Kidney tubule cell (primary cell): Measurements from ENCODE around the gene FAM200B.
A peak's percentile ranks its signal among the peaks of the same experiment; 100 is the strongest.
"Not testable (repeated sequence)": the region's sequence is repeated elsewhere in the genome, so short reads cannot be mapped to it uniquely, and the experiment has no call there.

Source experiments
- DNase-seq: peaks from one replicate; pipeline ENCODE4 v3.0.0-alpha.2; 2018; ENCODE audit warnings: low spot score

Gene FAM200B

DNA sequence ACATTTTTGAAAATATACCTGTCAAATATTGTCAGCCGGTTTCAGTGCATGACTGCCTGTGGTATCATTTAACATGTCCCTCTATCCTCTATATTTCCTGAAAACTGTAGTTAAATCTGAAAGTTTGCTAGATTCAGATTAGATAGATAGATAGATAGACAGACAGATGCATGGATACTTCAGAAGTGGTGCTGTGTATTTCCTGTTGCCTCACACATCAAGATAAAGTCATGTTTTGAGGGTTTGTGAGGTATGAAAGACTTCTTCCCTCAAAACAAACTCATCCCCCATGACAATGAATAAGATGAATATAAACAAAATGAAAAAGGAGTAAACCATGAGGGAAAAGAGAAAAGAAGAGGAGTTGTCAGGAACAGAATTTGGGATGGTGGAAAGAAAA lies 15.2 kb downstream of the FAM200B start:
- DNase-seq = no peak

- peak; percentile 58 for DNase-seq
Measured at GRCh38 chr4:15702941-15703403, 21.3 kb downstream of the FAM200B start, which contains the start of gene BST1. Gene BST1, plus strand, starts transcription at chr4:15703065. Its CDS starts 80 bp downstream, at chr4:15703145.

GRCh38 chr4:15703439-15703838 lies 21.8 kb downstream of the FAM200B start:
- no peak for DNase-seq

DNA sequence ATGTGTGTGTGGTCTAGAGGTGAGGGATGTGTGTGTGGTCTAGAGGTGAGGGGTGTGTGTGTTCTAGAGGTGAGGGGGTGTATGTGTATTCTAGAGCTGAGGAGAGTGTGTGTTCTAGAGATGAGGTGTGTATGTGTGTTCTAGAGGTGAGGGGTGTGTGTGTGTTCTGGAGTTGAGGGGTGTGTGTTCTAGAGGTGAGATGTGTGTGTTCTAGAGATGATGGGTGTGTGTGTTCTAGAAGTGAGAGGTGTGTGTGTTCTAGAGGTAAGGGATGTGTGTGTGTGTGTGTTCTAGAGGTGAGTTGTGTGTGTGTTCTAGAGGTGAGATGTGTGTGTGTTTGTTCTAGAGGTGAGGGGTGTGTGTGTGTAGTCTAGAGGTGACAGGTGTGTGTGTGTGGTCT lies 22.5 kb downstream of the FAM200B start:
- DNase-seq = no peak

GRCh38 chr4:15706646-15707362 lies 25.2 kb downstream of the FAM200B start:
- no peak for DNase-seq

DNA sequence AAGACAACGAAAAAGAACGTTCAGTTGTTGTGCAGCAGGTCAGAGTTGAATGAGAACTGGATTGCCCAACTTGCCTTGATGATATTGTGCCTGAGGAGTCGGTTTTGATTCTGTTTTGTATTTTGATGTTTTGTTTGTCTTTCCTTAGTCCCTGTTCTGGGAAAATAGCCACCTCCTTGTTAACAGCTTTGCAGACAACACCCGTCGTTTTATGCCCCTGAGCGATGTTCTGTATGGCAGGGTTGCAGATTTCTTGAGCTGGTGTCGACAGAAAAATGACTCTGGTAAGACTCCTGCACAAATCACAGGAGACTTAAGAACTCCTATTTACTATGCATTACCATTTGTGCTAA lies 25.7 kb downstream of the FAM200B start:
- DNase-seq = no peak

- DNase-seq = no peak
Measured at GRCh38 chr4:15711762-15712161, 30.1 kb downstream of the FAM200B start.

DNA sequence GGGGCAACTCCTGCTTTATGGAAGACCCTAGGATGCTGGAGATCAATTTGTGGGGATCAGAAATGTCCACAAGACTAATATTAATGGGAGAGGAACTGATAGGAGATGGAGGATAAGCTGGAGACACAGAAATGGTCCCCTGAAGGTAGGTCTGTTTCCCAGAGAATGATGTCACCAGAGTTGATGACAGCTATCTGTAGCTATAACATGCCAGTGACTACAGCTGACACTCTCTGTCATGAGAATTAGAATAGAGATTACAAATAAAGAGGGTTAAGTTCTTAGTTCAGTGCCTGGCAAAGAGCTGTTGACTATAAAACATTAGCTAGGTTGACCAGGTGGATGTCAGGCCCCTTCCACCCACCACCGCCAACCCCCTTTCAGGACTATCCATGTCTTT lies 30.6 kb downstream of the FAM200B start:
- DNase-seq = no peak

DNA sequence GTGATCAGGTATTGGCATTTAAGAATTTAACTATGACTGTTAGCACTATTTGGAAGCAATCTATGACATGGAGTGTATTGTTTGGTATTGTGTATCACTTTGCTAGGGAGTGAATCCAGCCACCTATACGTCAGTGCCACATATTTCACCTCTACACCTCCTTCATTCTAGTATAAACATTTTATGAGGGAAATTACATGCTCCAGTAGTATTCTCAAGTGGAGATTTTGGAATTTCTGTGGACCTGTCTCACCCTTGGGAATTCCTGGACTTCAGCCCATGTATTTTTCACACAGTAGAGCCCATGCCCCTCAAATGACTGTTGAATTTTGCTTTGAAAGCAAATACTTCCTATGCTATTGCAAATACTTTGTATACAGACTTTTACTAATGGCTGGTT lies 32.5 kb downstream of the FAM200B start:
- DNase-seq = peak; percentile 17

- no peak for DNase-seq
Measured at GRCh38 chr4:15714646-15715435, 33.2 kb downstream of the FAM200B start.

DNA sequence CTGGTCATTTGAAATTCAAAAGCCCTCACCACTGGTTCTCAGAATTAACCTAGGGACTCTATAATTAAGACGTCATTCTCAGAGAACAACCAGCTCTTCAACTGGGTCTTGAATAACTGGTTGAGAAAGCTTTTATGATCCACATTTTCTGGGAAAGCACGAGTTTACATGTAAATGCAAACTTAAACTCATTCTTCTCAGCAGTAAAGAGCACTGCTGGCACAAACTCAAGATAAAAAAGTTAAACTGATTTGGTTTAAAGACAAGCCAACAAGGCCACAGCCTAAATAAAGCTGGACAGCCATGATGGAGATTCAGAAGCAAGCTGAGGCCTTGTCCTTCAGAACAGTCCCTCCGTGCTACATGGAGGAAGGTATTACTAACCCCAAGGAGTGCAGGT lies 34.5 kb downstream of the FAM200B start:
- no peak for DNase-seq

GRCh38 chr4:15717086-15717485 lies 35.5 kb downstream of the FAM200B start:
- DNase-seq = peak; percentile 15

GRCh38 chr4:15717657-15718416 lies 36.2 kb downstream of the FAM200B start:
- peak; percentile 6 for DNase-seq

DNA sequence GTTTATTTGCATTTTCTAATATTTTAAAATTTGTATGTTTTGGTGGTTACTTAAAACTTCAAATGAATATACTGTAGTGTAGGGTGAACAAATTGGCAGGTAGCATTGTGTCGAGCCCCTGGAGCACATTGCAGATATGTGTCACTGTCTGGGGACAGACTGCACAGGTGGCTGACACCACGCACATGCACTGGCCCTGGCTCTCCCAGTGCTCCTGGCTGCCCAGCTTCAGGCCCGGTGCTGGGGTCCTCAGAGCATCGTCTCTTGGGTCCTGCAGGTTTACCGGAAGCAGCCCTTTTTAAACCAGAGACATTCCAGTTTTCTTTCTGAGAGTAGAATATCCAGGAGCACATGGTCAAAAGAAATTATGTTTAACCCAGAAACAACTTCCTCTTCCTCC lies 36.8 kb downstream of the FAM200B start:
- no peak for DNase-seq

- no peak for DNase-seq
Measured at GRCh38 chr4:15718959-15719358, 37.3 kb downstream of the FAM200B start.

- no peak for DNase-seq
Measured at GRCh38 chr4:15719506-15719905, 37.9 kb downstream of the FAM200B start.

GRCh38 chr4:15720851-15721250 lies 39.2 kb downstream of the FAM200B start:
- DNase-seq = no peak

DNA sequence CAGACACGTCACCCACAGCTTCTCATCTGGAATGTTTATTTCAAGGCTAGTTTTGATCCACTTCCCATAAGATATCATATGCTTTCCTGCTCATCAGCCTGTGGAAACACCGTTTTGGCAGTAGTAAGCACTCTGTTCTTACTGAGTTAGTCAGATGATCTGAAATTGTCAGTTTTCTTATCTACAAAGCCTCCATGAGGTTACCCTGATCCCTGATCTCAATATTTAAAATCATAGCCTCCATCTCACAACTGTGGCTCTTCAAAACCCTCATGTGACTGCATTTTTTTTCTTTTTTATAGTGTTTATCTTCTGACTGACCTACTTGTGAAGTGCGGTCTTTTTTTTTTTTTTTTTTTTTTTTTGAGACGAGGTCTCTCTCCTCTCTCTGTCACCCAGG lies 44.0 kb downstream of the FAM200B start:
- no peak for DNase-seq

GRCh38 chr4:15729910-15730533 lies 48.4 kb downstream of the FAM200B start:
- DNase-seq = peak; percentile 50

DNA sequence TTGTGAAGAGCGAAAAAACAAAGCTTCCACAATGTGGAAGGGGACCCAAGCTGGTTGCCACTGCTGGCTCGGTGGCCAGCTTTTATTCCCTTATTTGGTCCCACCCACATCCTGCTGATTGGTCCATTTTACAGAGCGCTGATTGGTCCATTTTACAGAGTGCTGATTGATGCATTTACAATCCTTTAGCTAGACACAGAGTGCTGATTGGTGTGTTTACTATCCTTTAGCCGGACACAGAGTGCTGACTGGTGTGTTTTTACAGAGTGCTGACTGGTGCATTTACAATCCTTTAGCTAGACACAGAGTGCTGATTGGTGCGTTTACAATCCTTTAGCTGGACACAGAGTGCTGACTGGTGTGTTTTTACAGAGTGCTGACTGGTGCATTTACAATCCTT lies 51.4 kb downstream of the FAM200B start:
- DNase-seq = not testable (repeated sequence)

GRCh38 chr4:15735536-15735935 lies 53.9 kb downstream of the FAM200B start:
- no peak for DNase-seq

DNA sequence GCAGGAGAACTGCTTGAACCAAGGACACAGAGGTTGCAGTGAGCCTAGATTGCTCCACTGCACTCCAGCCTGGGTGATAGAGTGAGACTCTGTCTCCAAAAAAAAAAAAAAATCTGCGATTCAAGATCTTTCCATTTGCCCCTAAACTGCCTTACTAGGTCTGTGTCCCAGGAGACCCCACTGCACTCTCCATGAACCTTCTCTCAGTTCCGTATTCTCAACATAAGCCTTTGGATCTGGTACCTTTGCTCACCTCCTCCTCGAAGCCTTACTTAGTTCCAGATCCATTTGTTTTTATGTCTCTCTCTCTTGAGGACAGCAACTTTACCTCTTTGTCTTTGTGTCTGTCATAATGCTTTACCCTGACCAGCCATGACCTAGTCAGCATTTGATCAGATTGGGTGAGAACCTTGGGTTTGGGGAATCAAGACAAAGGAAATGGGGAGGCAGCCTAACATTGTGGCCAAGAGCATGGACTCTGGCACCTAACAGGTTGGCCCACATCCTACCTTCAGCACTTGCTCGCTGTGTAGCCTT lies 55.0 kb downstream of the FAM200B start:
- DNase-seq = no peak
